Measurements from ENCODE around the gene C1orf174.
A peak's percentile ranks its signal among the peaks of the same experiment; 100 is the strongest.
"Not testable (repeated sequence)": the region's sequence is repeated elsewhere in the genome, so short reads cannot be mapped to it uniquely, and the experiment has no call there.

C1orf174 gene

DNA sequence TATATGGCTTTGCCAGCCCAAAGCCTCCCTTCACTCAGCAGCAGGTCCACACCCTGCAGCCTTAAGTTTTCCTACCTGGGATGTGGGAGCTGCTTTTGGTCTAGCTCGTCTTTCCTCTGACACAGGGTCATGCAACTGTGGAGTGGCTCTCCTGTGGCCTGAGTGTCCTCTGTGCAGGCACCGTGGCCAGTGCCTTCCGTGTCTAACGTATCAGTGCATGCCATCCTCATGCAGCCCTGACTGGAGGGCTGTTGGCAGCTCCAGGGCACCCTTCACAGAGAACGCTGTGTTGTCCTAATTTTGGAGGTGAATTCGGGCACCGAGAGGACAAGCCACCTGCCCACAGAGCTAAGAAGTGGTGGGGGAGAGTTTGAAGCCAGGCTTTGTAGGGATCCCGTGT lies 25.7 kb upstream of the C1orf174 start:
- DNase-seq (ENCODE audit: low spot score) = no peak

DNA sequence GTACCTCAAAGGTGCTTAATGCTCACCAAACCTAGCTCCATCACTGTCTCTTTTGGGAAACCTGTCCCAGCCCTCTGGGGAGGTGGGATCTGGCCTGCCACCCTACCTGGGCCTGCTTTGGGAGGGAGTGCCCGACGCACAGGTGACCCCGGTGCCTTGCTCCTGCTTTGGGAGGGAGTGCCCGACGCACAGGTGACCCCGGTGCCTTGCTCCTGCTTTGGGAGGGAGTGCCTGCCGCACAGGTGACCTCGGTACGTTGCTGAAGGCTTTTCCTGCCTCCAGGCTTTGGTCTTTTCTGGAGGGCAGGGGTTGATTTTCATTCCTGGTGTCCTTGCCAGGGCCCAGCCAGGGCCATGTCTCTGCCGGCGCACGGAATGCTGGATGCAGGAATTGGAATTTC lies 25.2 kb upstream of the C1orf174 start:
- no peak for DNase-seq (ENCODE audit: low spot score)

DNA sequence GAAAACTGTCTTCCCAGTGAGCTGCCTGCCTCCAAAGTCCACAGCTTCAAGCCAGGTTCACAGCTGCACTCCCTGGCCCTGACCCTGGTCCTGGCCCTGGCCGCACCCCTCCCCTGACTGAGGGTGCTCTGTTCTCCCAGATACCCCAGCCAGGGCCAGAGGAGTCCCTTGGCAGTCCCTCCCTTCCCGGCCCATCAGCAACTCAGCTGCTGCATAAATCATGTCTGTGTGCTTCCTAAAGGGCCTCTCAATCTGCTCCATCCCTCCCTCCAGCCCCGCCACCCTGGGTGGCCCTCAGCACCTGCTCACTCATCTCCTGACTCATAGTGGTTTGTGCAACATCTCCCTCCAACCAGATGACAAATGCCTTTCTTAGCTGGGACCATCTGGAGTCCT lies 24.8 kb upstream of the C1orf174 start:
- no peak for DNase-seq (ENCODE audit: low spot score)

DNA sequence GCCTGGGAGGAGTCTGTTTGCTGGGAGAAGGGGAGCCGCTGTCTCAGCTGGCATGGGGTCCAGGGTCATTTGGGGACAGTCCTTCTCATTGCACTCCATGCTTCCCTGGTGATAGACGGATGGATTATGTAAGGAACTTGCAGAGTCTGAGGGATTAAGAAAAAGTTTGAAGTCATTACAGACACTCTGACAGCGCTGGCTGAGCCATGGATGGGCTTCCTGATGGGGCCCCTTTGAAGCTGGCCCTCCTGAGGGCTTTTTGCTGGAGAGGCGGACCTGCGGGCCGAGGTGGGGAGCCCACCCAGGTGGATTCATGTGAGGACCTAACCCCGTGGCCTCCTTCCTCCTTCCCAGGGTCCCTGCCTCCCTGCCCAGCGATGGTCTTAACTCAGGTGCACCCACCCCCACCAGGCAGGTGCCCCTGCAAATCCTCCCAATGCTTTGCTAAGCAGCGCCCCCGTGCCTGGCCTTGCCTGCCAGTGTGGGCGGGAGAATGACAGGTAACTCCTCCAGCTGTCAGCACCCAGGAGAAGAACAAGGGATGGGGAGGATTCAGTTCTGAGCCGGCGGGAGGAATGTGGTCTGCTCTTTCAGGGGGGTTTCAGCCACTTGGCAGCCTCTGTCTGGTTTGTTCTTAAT lies 24.2 kb upstream of the C1orf174 start:
- no peak for DNase-seq (ENCODE audit: low spot score)

DNA sequence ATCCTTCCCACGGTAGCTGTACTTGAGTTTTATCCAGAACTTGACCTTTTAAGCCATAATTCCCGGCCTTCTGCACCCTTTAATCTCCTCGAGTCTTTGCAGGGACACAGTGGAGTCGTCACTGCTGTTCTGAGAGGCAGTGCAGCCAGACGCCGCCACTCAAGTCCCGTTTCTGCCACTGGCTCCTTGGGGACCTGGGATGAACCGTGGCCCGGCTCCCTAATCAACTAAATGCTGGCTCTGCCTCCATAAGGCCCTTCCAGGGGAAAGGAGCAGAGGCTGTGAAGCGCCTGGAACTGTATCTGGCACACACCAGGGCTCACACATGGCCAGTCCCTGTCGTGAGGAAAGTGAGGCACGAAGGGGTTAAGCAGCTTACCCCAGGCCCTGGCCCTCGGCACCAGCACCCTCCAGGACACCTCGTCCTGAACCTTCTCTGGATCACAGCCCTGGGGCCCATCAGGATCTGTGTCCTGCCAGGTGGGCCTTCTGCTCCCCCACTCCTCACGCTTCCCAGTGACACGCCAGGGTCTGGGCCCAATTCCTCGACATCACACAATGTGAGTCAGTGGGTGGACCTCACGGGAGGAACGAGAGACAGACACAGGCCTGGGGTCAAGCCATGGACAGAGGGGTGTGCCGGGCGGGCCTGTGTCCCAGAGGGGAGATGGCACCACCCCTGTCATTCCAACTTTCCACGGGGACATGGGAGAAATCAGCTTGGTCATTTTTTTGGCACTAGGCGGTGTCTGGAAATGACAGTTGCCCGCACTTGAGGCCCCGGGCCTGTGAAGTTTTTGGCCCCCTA lies 23.5 kb upstream of the C1orf174 start:
- DNase-seq (ENCODE audit: low spot score) = no peak

DNA sequence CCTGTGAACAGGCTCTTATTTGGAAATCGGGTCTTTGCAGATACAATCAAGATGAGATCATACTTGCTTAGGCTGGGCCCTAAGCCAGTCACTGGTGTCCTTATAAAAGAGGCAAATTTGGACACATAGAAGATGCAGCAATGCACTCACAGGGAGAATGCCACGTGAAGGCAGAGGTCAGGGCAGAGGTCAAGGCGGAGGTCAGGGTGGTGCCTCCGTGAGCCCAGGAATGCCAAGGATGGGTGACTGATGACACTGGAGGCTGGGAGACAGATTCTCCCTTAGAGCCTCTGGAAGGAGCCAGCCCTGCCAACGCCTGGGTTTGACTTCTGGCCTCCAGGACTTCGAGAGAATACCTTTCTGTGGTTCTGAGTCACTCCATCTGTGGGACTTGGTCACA lies 22.8 kb upstream of the C1orf174 start:
- DNase-seq (ENCODE audit: low spot score) = no peak

DNA sequence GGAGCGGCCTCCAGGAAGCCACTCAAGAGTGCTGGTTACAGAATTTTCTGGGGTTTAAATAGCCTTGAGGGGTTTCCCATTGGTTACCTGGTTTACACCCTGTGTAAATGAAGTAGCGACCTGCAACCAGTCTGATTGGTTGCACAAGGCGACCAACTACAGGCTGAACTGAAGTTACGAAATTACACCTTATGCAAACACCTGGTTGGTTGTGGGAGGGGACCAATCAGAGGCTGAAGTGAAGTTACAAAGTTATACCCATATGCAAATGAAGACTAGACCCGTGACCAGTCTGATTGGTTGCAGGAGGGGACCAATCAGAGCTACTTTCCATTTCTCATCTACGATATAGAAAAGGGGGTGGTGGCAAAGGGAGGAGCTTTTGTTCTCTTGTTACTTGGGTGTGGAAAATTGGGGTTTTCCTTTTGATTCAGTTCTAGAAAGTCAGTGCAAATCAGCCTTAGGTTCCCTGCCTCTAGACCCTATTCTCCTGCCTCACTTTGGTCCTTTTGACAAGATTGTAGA lies 22.2 kb upstream of the C1orf174 start:
- no peak for DNase-seq (ENCODE audit: low spot score)

DNA sequence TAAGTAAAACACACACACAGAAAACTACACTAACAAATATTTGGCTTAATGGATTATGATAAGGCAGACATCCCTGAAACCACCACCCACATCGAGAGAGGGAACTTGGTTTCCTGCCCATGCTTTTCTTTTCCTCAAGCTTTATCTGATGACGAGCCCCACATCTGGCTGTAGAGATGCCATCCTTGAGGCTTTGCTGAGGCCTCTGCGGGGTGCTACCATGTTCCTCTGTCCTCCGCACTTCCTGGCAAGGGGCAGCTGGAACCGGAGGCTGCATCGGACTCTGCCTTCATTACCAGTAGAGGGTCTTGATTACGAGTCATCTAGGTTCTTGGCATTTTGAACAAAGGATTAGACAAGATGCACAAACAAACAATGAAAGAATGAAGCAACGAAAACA lies 21.7 kb upstream of the C1orf174 start:
- no peak for DNase-seq (ENCODE audit: low spot score)

DNA sequence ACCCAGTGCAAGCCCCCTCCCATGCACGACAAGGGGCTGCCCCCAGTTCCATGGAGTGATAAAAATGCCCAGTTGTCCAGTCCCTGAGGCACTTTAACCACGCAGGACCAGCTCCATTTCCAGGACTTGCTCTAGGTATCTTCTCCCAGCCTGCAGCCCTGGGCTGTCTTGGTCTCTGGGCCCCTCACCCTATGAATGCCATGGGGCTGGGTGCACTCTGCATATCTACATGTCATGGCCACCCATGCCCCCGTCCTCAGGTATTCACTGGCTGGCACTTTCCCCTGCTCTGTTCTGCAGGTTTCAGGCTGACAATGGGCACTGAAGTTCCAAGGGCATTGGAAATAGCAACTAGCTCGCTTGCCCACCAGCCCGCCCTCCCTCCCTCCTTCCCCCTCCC lies 19.6 kb upstream of the C1orf174 start:
- DNase-seq (ENCODE audit: low spot score) = no peak

DNA sequence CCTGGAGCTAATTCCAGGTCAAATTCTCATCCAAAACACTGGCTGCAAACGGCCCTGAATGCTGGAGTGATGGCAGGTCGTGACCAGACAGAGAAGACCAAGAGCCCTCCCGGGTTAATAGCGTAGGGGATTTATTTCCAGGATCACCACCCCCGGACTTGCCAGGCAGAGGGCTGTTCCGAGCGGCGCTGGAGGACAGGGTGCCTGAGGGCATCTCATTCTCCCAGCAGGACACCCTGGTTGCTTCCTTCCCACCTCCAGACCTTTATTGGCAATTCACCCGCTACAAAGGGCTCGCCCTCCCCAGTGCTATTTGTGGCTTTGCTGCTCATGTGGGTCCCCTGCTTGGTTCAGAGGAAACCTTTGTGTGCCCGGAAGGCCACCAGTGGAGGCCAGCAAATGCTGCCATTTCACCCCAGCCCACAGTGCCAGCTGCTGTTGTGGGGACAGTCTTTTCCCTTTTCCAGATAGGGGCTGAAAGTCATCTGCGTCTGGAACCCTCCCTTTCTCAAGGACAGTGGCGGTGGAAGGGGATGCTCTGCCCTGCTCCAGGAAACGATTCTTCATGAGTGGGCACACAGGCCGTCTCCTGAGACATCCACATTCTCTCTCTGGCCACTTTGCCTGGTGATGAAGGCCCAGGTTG lies 19.0 kb upstream of the C1orf174 start:
- no peak for DNase-seq (ENCODE audit: low spot score)

DNA sequence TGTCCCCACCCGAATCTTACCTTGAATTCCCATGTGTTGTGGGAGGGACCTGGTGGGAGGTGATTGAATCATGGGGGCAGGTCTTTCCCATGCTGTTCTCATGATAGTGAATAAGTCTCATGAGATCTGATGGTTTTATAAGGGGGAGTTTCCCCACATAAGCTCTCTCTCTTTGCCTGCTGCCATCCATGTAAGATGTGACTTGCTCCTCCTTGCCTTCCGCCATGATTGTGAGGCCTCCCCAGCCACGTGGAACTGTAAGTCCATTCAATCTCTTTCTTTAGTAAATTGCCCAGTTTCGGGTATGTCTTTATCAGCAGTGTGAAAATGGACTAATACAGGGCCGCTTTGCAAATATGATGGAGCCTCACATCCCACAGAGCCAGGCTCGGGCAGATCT lies 18.3 kb upstream of the C1orf174 start:
- not testable (repeated sequence) for DNase-seq (ENCODE audit: low spot score)

DNA sequence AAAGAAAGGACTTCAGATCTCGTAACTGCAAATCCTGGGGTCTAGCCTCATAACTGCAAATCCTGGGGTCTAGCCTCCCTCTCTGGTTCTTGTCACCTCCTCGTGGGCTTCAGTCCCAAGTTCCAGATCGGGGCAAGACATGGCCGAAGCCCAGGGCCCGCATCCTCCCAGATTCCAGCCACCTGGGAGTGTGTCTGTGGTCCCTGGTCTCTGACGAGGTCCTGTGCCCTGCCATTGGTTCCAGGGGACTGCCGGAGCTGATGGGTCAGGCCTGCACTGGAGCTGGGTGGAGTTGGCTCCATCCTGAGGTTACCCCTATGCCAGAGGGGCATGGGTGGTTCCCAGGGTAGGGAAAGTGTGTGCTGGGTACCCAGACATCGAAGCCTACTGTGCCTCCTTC lies 17.7 kb upstream of the C1orf174 start:
- DNase-seq (ENCODE audit: low spot score) = no peak

DNA sequence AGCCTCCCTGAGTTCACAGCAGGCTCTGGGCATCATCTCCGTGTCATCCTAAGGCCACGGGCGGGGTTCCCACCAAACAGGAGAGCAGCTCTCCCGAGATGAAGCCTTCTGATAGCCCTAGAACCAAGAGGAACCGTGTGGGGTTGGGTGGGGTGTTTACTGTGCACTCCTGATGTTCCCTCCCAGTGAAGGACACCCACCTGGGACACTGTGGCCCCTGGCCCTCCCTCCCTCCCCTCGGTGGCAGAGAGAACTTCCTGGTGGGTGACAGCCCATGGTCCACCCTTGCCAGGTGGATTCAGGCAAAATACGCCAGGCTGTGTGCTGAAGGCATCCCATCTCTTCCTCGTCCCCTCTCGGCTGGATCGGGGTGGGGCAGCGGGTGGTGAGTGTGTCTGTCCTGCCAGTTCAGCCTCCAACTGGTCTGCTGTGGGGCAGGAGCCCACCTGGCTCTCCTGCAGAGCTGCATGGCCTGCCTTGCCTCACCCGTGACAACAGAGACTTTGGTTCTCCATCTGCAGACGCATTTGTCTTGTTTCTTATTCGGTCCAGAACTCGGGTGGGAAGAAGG lies 15.6 kb upstream of the C1orf174 start:
- no peak for DNase-seq (ENCODE audit: low spot score)

DNA sequence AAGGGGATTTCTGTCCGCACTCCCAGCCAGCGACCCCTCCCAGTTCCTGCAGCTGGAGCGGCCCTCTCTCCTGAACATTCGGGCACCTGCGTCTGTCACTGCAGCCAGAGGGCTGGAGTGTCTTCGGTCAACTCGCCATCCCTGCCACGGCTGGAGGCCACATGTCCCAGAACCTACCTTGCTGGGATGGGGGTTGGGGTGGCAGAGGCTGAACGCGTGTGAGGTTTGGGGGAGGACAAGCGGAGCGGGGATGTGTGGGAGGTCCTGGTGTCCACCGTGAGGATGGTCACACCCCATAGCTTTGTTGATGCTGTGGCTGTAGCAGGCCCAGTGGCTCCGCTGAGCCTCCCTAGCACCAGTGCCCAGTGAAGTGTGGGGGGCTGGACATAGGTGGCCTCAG lies 14.8 kb upstream of the C1orf174 start:
- DNase-seq (ENCODE audit: low spot score) = no peak

DNA sequence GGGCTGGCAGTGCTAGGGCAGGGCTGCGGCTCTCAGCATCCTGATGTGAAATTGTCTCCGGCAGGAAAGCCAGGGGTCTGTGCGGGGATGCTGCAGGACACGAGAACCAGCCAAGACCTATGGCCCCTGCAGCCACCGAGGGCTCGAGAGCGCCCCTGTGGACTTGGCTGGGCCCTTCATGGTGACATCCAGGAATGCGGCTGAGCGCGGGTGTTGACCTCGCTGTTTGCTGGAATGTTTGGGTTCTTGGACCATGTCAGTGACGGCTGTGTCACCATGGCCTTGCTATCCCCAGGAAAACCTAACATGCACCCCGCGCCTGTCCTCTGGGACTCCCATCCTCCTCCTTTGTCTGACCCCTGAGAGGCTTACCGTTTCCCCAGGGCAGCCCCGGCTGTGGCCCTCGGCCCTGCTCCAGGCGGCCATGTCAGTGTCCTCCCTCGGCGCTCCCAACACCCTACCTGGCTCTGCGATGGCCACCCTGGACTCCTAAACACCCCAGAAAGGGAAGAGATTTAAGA lies 14.3 kb upstream of the C1orf174 start:
- DNase-seq (ENCODE audit: low spot score) = no peak

DNA sequence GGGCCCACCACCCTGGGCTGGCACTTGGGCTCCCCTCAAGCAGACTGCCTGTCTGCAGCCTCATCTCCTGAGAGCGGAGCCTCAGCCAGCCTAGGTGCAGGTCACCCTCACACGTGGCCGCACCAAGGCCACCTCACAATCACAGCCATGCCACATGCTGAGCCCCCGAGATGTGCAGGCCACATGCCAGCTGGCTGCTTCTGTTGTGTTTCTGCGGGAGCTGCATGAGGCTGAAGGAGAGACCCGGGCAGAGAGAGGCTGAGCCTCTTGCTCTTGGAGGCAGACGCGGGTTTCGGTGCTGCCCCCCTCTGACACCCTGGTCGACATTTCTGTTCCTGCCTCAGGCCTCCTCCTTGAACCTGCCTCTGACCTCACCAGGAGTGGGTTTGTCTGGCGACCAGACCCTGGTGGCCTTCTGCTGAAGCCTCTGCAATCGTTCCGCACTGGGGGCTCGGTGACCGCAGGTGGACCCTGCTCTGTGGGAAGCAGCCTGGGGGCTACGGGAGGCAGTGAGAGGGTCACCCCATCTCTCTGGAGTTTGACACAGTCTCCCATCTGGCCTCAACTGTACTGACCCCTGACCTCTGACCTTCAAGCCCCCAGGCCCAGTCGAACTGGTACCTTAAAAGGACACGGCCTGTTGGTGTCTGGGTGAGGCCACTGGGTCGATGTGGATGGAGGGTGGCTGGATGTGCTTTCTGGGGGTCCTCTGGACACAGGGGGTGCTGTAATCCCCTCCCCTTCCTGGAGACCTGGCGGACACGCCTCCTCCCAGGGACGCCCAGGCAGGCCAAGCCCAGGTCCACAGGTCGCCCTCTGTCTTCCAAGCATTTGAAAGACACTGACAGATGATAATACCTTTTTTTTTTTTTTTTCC lies 13.0 kb upstream of the C1orf174 start:
- no peak for DNase-seq (ENCODE audit: low spot score)

DNA sequence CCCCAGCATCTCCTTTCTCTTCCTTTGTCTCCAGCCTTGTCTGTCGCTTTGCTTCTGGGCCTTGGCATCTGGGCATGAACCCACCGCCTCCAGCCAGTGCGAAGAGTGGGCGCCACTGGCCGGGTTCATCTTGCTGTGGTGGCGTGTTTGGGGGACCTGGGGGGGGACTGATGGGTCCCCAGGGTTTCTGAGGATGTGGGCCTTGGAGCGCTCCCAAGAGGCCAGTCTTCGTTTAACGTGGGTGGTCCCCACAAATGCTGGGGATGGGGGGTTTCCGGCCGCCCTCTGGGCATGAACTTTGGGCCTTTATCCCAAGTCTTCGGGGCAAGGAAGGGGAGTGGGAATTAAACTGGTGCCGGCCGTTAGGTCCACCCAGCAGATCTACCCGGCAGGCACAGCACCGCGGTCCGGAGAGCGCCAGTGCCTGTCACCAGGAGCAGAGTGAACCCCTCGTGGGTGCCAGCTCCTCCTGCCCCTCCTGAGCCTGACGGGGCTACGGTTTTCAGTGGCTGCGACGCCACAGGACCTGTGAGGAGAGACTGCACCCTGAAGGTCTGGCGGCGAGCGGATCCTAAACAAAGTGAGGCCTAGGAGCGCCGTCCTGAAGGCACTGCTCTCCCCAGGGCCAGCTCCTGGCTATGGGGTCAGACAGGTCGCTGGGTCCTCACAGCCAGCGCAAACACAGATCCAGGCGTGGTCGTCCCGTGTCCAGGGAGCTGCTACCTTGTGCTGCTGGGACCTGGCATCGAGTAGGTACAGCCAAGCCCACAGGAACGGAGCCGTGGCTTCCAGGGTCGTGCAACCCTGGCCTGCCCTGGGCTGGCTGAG lies 12.1 kb upstream of the C1orf174 start:
- DNase-seq (ENCODE audit: low spot score) = no peak

DNA sequence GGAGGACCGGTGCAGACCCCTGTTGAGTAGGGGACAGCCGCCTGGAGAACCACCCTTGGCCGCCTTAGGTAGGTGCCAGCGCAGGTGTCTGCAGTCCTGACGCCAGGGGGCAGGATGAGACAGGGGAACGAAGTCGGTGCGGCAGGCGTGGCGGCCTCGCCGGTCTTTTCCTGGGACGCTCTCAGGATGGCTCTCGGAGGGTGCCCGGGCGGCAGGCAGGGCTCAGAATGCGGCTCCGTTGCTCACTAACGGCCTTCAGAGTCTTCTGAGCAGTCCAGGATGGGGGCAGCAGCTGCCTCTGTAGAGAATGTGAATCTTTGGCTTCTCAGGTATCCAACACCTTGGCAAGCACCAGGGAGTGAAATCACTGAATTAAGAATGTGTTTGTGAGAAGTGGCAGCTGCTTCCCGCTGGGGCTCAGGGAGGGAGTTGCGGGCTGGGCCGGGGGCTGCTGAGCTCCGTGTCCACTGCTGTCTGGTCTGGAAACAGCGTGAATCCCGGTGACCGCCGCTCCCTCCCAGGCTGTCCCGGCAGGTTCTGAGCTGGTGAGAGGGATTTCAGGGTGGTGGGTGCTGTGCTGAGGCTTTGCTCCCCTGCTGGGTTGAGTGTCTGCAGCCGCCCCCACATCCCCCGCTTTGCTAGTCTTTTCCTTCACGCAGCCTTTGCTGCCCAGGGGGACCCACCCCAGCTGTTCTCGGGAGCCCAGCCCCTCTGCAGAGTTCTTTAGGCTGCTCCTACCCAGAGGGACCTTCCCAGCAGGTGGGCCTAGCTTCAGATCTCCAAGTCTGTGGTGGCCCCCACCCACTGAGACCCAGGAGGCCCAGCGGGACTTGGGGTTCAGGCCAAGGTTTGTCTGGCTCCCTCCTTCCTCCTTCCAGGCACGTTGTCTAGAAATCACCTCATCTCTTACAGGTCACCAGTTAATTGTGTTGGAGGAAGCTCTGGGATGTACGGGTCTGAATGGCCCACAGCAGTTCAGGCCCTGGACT lies 11.1 kb upstream of the C1orf174 start:
- peak; percentile 74 for DNase-seq (ENCODE audit: low spot score)

DNA sequence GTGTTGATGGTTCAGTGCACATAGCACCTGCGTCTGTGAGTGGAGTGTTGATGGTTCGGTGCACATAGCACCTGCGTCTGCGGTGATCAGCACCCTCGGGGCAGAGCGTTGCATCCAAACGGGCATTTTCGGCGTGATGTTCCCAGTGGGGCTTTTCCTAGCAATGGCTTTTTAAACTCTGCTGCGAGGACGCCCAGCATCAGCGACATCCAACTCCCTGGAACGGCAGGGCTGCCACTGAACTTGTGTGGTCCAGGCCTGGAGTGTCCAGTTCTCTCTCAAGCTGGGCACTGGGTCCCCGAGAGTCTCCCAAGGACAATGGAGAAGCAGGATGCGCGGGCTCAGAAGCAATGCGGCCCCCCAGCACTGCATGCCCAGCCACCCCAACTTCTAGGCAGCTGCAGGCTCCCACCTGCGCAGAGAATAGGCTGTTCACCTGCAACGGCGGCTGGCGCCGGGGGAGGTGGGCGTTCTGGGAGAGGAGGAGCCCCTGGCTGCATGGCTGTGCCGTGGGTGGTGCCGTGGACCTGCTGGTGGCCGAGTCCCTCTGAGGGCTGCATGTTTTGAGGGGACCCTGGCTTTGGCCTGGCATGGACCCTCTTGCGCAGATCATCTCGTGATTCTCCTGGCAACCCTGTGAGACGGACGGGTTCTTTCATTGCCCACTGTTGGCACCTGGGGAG lies 10.1 kb upstream of the C1orf174 start:
- no peak for DNase-seq (ENCODE audit: low spot score)
